B cell (primary cell): Measurements from ENCODE around the gene OPN5.

Experiments used
- CTCF ChIP-seq: fragments of 200-600 bp; IDR thresholded peaks from one replicate; pipeline ENCODE4 v1.8.0; 2022; ENCODE audit warnings: antibody characterized with exemption, mild to moderate bottlenecking
- EZH2 ChIP-seq: IDR thresholded peaks from 2 replicates; pipeline ENCODE4 v1.6.1; 2012; ENCODE audit warnings: borderline replicate concordance, low read depth, mild to moderate bottlenecking, moderate library complexity, low read length; ENCODE audit not compliant: insufficient read depth, poor library complexity, severe bottlenecking

DNA sequence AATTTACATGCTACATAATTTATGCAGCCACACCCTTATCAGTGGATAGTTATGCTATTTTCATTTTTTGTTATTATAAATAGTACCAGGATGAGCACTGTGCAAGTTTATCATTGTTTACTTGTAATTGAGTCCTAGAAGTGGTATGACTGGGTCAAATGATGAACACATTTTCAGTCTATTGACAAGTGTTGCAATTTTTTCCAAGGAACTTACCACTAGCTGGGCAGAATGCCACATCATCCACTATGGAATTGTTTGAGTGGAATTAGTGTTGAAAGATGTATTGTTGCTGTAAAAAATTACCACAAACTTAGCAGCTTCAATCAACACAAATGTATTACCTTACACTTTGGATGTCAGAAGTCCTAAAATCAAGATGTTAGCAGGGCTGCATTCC lies 38.1 kb upstream of the OPN5 start:
- no peak for TF ChIP-seq EZH2
- no peak for TF ChIP-seq CTCF
